ENCODE measurements around the gene EHBP1.

The EHBP1 gene

DNA sequence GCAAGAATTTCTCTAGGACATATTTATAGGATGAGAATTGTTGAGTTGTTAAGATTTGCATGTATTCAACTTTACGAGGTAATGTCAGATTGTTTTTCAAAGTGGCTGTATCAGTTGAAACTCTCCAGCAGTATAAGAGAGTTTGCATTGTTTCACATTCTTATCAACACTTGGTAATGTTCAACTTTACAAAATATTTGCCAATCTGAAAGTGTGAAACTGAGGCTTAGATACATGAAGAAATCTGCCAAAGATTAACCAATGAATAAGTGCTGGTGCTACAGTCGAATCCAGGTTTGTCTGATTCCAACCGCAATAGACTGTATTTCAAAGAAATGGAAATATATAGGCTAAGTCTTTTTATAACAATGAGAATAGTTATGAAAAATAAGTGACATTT lies 117.0 kb downstream of the EHBP1 start:
- 90% methylated on average over 3 of the region's 3 CpGs for WGBS
- no peaks in the 10 kb centered on the region for H3K9me3 ChIP-seq (ENCODE audit: insufficient read depth, low read depth, low read length)
- H3K27ac ChIP-seq (ENCODE audit: low read depth, low read length): no peak overlapping the region
- peaks cover 19% of the 10 kb centered on the region for H3K36me3 ChIP-seq (ENCODE audit: insufficient read depth, low read length)
- H3K27me3 ChIP-seq (ENCODE audit: insufficient read depth, low read length): no peaks in the 10 kb centered on the region
- H3K4me1 ChIP-seq (ENCODE audit: insufficient read depth, low read length): peaks cover 15% of the 10 kb centered on the region; the same call in 1 of the 2 replicates
- H3K9ac ChIP-seq (ENCODE audit: low read depth, low read length): no peak overlapping the region
- H3K4me3 ChIP-seq (ENCODE audit: low read length): no peak overlapping the region

DNA sequence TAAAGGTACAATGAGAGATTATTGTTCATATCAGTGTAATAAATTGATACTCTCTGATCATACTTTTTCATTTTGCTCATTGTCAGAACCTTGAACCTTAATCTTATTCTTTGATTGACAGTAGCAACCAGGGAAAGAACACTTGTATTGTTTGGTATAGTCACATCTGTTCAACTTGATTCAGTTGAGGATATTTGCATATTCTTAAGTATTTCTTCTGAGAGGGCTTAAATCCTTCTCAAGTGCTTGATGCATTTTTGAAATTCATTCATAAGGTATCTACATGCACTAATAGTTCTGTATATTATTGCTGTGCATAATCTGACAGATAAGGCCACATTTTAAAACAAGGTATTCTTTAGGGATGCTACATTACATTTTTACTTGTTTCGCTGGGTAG lies 118.9 kb downstream of the EHBP1 start:
- Histone ChIP-seq H3K4me3 (ENCODE audit: low read length) (no peak overlapping the region), H3K27ac (ENCODE audit: low read depth, low read length) (no peak overlapping the region), H3K4me1 (ENCODE audit: insufficient read depth, low read length) (peaks cover 15% of the 10 kb centered on the region; the same call in 1 of the 2 replicates), H3K9me3 (ENCODE audit: insufficient read depth, low read depth, low read length) (no peaks in the 10 kb centered on the region), H3K36me3 (ENCODE audit: insufficient read depth, low read length) (peaks cover 27% of the 10 kb centered on the region), H3K9ac (ENCODE audit: low read depth, low read length) (no peak overlapping the region), H3K27me3 (ENCODE audit: insufficient read depth, low read length) (no peaks in the 10 kb centered on the region)
- WGBS: 100% methylated on average over 1 of the region's 1 CpG

- Histone ChIP-seq H3K27ac (ENCODE audit: low read depth, low read length) (no peak overlapping the region), H3K27me3 (ENCODE audit: insufficient read depth, low read length) (no peaks in the 10 kb centered on the region)
- 88% methylated on average over 3 of the region's 3 CpGs for WGBS
Measured at GRCh38 chr2:62826141-62826540, 120.6 kb downstream of the EHBP1 start.

GRCh38 chr2:62826953-62827675 lies 121.6 kb downstream of the EHBP1 start:
- Histone ChIP-seq H3K9me3 (ENCODE audit: insufficient read depth, low read depth, low read length) (no peaks in the 10 kb centered on the region), H3K9ac (ENCODE audit: low read depth, low read length) (no peak overlapping the region), H3K27me3 (ENCODE audit: insufficient read depth, low read length) (no peaks in the 10 kb centered on the region), H3K4me3 (ENCODE audit: low read length) (no peak overlapping the region), H3K36me3 (ENCODE audit: insufficient read depth, low read length) (peaks cover 36% of the 10 kb centered on the region), H3K4me1 (ENCODE audit: insufficient read depth, low read length) (peaks cover 15% of the 10 kb centered on the region; the same call in 1 of the 2 replicates), H3K27ac (ENCODE audit: low read depth, low read length) (no peak overlapping the region)
- 92% methylated on average over 3 of the region's 4 CpGs for WGBS

More at GRCh38 chr2:62826141-62826540, 120.6 kb downstream of the EHBP1 start:
- peaks cover 31% of the 10 kb centered on the region for H3K36me3 ChIP-seq (ENCODE audit: insufficient read depth, low read length)
- no peaks in the 10 kb centered on the region for H3K9me3 ChIP-seq (ENCODE audit: insufficient read depth, low read depth, low read length)
- no peak overlapping the region for H3K4me3 ChIP-seq (ENCODE audit: low read length)
- peaks cover 15% of the 10 kb centered on the region; the same call in 1 of the 2 replicates for H3K4me1 ChIP-seq (ENCODE audit: insufficient read depth, low read length)
- no peak overlapping the region for H3K9ac ChIP-seq (ENCODE audit: low read depth, low read length)

DNA sequence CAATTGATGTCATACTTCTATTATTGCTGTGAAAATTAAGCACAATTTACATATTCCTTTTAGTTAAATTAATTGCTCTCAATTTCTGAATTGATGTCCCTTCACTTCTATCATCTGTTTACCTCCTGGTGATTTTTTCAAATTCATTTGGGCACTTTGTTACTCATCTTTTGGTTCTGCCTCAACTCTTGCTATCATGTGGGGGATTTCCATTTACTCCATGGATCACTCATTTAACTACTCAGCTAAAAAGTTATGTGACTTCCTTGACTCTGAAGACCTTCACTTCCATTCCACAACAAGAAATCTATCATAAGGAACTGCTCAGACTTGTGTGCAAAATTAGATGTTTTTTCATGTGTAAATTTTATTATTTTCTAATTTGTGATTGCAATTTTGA lies 126.2 kb downstream of the EHBP1 start:
- peaks cover 21% of the 10 kb centered on the region for H3K9me3 ChIP-seq (ENCODE audit: insufficient read depth, low read depth, low read length)
- H3K4me1 ChIP-seq (ENCODE audit: insufficient read depth, low read length): no peaks in the 10 kb centered on the region
- H3K27ac ChIP-seq (ENCODE audit: low read depth, low read length): no peak overlapping the region
- peaks cover 51% of the 10 kb centered on the region for H3K36me3 ChIP-seq (ENCODE audit: insufficient read depth, low read length)
- no peak overlapping the region for H3K4me3 ChIP-seq (ENCODE audit: low read length)
- H3K27me3 ChIP-seq (ENCODE audit: insufficient read depth, low read length): no peaks in the 10 kb centered on the region
- no peak overlapping the region for H3K9ac ChIP-seq (ENCODE audit: low read depth, low read length)

- Histone ChIP-seq H3K4me1 (ENCODE audit: insufficient read depth, low read length) (no peaks in the 10 kb centered on the region), H3K27me3 (ENCODE audit: insufficient read depth, low read length) (no peaks in the 10 kb centered on the region), H3K9me3 (ENCODE audit: insufficient read depth, low read depth, low read length) (no peaks in the 10 kb centered on the region), H3K36me3 (ENCODE audit: insufficient read depth, low read length) (peaks cover 3% of the 10 kb centered on the region; the same call in 1 of the 2 replicates), H3K4me3 (ENCODE audit: low read length) (no peak overlapping the region), H3K9ac (ENCODE audit: low read depth, low read length) (no peak overlapping the region), H3K27ac (ENCODE audit: low read depth, low read length) (no peak overlapping the region)
- WGBS: 89% methylated on average over 1 of the region's 1 CpG
Measured at GRCh38 chr2:62844311-62845090, 139.0 kb downstream of the EHBP1 start.

DNA sequence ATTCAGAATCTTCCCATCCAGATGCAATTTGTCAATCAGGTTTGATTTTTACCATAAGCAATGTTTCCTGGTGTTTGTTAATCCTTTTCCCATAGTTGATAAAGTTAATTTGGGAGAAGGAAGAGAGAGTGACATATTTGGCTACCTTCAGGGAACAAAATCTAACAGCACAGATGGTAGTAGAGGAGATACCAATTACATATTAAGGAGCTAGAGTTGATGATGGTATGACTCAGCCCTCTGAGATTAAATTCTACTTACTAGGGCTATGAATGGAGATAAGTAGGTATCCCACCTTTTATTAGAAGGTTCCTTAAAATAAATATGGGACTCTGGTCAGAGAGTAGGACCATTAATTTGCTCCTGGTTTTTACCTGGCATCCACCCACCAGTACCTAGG lies 139.7 kb downstream of the EHBP1 start:
- no peak overlapping the region for H3K27ac ChIP-seq (ENCODE audit: low read depth, low read length)

GRCh38 chr2:62852254-62852653 lies 146.7 kb downstream of the EHBP1 start:
- Histone ChIP-seq H3K9me3 (ENCODE audit: insufficient read depth, low read depth, low read length) (peaks cover 4% of the 10 kb centered on the region; the same call in 1 of the 2 replicates), H3K4me3 (ENCODE audit: low read length) (no peak overlapping the region), H3K27me3 (ENCODE audit: insufficient read depth, low read length) (no peaks in the 10 kb centered on the region), H3K36me3 (ENCODE audit: insufficient read depth, low read length) (peaks cover 17% of the 10 kb centered on the region), H3K27ac (ENCODE audit: low read depth, low read length) (no peak overlapping the region), H3K4me1 (ENCODE audit: insufficient read depth, low read length) (no peaks in the 10 kb centered on the region), H3K9ac (ENCODE audit: low read depth, low read length) (no peak overlapping the region)

More for the DNA sequence above, 139.7 kb downstream of the EHBP1 start:
- H3K36me3 ChIP-seq (ENCODE audit: insufficient read depth, low read length): peaks cover 3% of the 10 kb centered on the region; the same call in 1 of the 2 replicates
- no peaks in the 10 kb centered on the region for H3K27me3 ChIP-seq (ENCODE audit: insufficient read depth, low read length)
- H3K9me3 ChIP-seq (ENCODE audit: insufficient read depth, low read depth, low read length): no peaks in the 10 kb centered on the region
- H3K9ac ChIP-seq (ENCODE audit: low read depth, low read length): no peak overlapping the region
- H3K4me3 ChIP-seq (ENCODE audit: low read length): no peak overlapping the region
- no peaks in the 10 kb centered on the region for H3K4me1 ChIP-seq (ENCODE audit: insufficient read depth, low read length)

- WGBS: 93% methylated on average over 14 of the region's 14 CpGs
- Histone ChIP-seq H3K9ac (ENCODE audit: low read depth, low read length) (no peak overlapping the region), H3K36me3 (ENCODE audit: insufficient read depth, low read length) (peaks cover 29% of the 10 kb centered on the region)
Measured at GRCh38 chr2:62854600-62855514, 149.3 kb downstream of the EHBP1 start.

GRCh38 chr2:62856228-62857040 lies 150.9 kb downstream of the EHBP1 start:
- Histone ChIP-seq H3K4me1 (ENCODE audit: insufficient read depth, low read length) (no peaks in the 10 kb centered on the region), H3K9ac (ENCODE audit: low read depth, low read length) (no peak overlapping the region), H3K4me3 (ENCODE audit: low read length) (no peak overlapping the region), H3K27me3 (ENCODE audit: insufficient read depth, low read length) (no peaks in the 10 kb centered on the region), H3K36me3 (ENCODE audit: insufficient read depth, low read length) (peaks cover 33% of the 10 kb centered on the region), H3K27ac (ENCODE audit: low read depth, low read length) (no peak overlapping the region), H3K9me3 (ENCODE audit: insufficient read depth, low read depth, low read length) (peaks cover 4% of the 10 kb centered on the region; the same call in 1 of the 2 replicates)
- 93% methylated on average over 6 of the region's 6 CpGs for WGBS

More at GRCh38 chr2:62854600-62855514, 149.3 kb downstream of the EHBP1 start:
- Histone ChIP-seq H3K4me1 (ENCODE audit: insufficient read depth, low read length) (no peaks in the 10 kb centered on the region), H3K27ac (ENCODE audit: low read depth, low read length) (no peak overlapping the region), H3K27me3 (ENCODE audit: insufficient read depth, low read length) (no peaks in the 10 kb centered on the region), H3K9me3 (ENCODE audit: insufficient read depth, low read depth, low read length) (peaks cover 4% of the 10 kb centered on the region; the same call in 1 of the 2 replicates), H3K4me3 (ENCODE audit: low read length) (no peak overlapping the region)
